Measurements from ENCODE around the gene SYTL2. TPM values are rescaled to one million over a fixed set of nuclear protein-coding genes. Genes with fewer than 3 reads are reported as not detected.

Gene SYTL2
- total RNA-seq, 8 experiments from 2014 or later: 2.5 to 79.6 (median 19.3) TPM

DNA sequence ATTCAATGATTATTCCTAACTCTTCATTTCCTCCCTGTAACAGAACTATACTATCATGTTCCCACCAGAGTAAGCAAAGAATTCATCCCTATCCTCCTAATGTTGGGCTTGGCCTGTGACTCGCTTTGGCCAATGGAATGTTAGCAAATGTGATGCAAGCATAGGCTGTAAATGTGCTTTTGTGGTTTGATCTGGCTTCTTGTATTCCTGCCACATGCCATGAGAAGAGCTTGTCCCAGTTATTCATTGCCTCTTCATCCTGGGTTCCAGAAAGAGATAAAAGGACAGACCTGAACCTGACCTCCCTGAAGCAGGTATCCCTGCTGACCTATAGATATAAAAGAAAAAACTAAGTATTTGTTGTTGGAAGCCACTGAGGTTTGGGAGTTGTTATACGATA is 51.0 kb downstream of the SYTL2 start:
- in situ Hi-C loops (cut with MboI; ENCODE audit: low pct_unique_long_range_greater_than_20kb in 2 of 9, low sequenced_read_pairs in 9 of 9, unreplicated experiment in 9 of 9): no loop called here

GRCh38 chr11:85758480-85759039 is 52.4 kb downstream of the SYTL2 start:
- no peak for ATAC-seq (replicated peaks in 6 of 8)
- WGBS, 10 experiments: 83 to 100% (median 100%) methylated on average over 1 of the region's 1 CpG; no CpG with 5 or more reads in 5 of the 10 experiments
- H3K4me3 ChIP-seq: no peak overlapping the region
- H3K27ac ChIP-seq: no peak overlapping the region
- H3K4me1 ChIP-seq (replicated peaks in 1 of 2): no peaks in the 10 kb centered on the region
- in situ Hi-C loops (cut with MboI; ENCODE audit: low pct_unique_long_range_greater_than_20kb in 2 of 9, low sequenced_read_pairs in 9 of 9, unreplicated experiment in 9 of 9): no loop called here

More for the DNA sequence above, 51.0 kb downstream of the SYTL2 start:
- peak in 3 of 8 experiments; percentile 36 to 84 (median 75) for ATAC-seq (replicated peaks in 6 of 8)
- Histone ChIP-seq H3K4me1 (replicated peaks in 1 of 2) (no peaks in the 10 kb centered on the region), H3K27ac (no peak overlapping the region), H3K4me3 (no peak overlapping the region)
- 69 to 100% (median 88%) methylated on average over 1 to 2 of the region's 2 CpGs; no CpG with 5 or more reads in 2 of the 10 experiments for WGBS, 10 experiments

DNA sequence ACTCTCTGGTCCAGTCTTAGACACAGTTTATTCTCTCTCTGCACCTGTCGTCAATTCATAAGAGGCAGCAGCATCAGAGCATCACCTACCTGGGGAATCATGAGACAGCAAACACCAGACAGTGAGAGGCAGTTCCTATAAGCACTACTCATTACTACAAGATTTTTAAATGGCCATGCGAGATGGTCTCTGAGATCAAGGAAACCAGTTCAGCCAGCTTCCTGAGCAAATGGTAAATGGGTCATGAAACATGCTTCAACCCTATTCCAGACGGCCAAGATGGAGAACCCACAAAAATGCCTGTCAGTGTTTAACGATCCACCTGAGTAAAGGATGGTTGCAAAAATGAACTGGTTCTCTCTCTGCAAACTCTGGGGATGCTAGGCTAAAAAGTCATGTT is 52.9 kb downstream of the SYTL2 start:
- ATAC-seq (replicated peaks in 6 of 8): no peak
- WGBS, 10 experiments: 83 to 100% (median 87%) methylated on average over 1 to 4 of the region's 4 CpGs; no CpG with 5 or more reads in 3 of the 10 experiments
- Histone ChIP-seq H3K4me3 (no peak overlapping the region), H3K27ac (no peak overlapping the region), H3K4me1 (replicated peaks in 1 of 2) (no peaks in the 10 kb centered on the region)
- in situ Hi-C loops (cut with MboI; ENCODE audit: low pct_unique_long_range_greater_than_20kb in 2 of 9, low sequenced_read_pairs in 9 of 9, unreplicated experiment in 9 of 9): no loop called here

- 67 to 100% (median 93%) methylated on average over 1 to 6 of the region's 6 CpGs for WGBS, 10 experiments
- Histone ChIP-seq H3K4me3 (no peak overlapping the region), H3K4me1 (replicated peaks in 1 of 2) (no peaks in the 10 kb centered on the region), H3K27ac (no peak overlapping the region)
- no peak for ATAC-seq (replicated peaks in 6 of 8)
- in situ Hi-C loops (cut with MboI; ENCODE audit: low pct_unique_long_range_greater_than_20kb in 2 of 9, low sequenced_read_pairs in 9 of 9, unreplicated experiment in 9 of 9): no loop called here
These were observed 54.3 kb downstream of the SYTL2 start for GRCh38 chr11:85756401-85757200.

DNA sequence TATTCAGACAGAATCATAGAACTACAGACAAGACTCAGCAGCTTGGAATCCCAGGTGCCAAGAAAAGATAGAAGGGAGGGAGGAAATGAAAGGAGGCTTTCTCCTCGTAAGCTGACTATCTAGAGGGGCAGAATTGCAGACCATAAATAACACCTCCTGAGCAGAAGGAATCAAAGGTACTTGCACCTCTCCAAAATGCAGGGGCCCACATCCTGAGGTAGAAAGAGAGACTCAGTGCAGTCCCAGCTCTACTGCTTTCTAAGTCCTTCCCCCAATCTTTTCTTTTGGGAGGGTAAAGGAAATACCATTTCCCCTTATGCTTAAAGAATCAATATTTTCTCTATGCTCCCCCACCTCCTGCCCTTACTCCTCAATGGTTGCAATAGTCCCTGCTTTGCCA is 55.2 kb downstream of the SYTL2 start:
- in situ Hi-C loops (cut with MboI; ENCODE audit: low pct_unique_long_range_greater_than_20kb in 2 of 9, low sequenced_read_pairs in 9 of 9, unreplicated experiment in 9 of 9): no loop called here
- H3K27ac ChIP-seq: no peak overlapping the region
- no peak for ATAC-seq (replicated peaks in 6 of 8)
- no peaks in the 10 kb centered on the region for H3K4me1 ChIP-seq (replicated peaks in 1 of 2)
- no peak overlapping the region for H3K4me3 ChIP-seq
- WGBS, 10 experiments: 33 to 80% (median 71%) methylated on average over 1 of the region's 1 CpG; no CpG with 5 or more reads in 3 of the 10 experiments

GRCh38 chr11:85755285-85755684 is 55.7 kb downstream of the SYTL2 start:
- 40 to 100% (median 86%) methylated on average over 1 to 2 of the region's 2 CpGs; no CpG with 5 or more reads in 4 of the 10 experiments for WGBS, 10 experiments
- in situ Hi-C loops (cut with MboI; ENCODE audit: low pct_unique_long_range_greater_than_20kb in 2 of 9, low sequenced_read_pairs in 9 of 9, unreplicated experiment in 9 of 9): no loop called here
- Histone ChIP-seq H3K27ac (no peak overlapping the region), H3K4me3 (no peak overlapping the region), H3K4me1 (replicated peaks in 1 of 2) (no peaks in the 10 kb centered on the region)
- ATAC-seq (replicated peaks in 6 of 8): no peak

- no peak overlapping the region for H3K27ac ChIP-seq
- no peak overlapping the region for H3K4me3 ChIP-seq
- in situ Hi-C loops (cut with MboI; ENCODE audit: low pct_unique_long_range_greater_than_20kb in 2 of 9, low sequenced_read_pairs in 9 of 9, unreplicated experiment in 9 of 9): no loop called here
- ATAC-seq (replicated peaks in 6 of 8): no peak
- no peaks in the 10 kb centered on the region for H3K4me1 ChIP-seq (replicated peaks in 1 of 2)
- 69 to 100% (median 92%) methylated on average over 1 to 6 of the region's 7 CpGs; no CpG with 5 or more reads in 2 of the 10 experiments for WGBS, 10 experiments
These were observed 57.9 kb downstream of the SYTL2 start for GRCh38 chr11:85752890-85753581.

GRCh38 chr11:85752201-85752889 is 58.6 kb downstream of the SYTL2 start:
- in situ Hi-C loops (cut with MboI; ENCODE audit: low pct_unique_long_range_greater_than_20kb in 2 of 9, low sequenced_read_pairs in 9 of 9, unreplicated experiment in 9 of 9): no loop called here
- ATAC-seq (replicated peaks in 6 of 8): no peak
- WGBS, 10 experiments: 0 to 100% (median 82%) methylated on average over 1 to 4 of the region's 4 CpGs; no CpG with 5 or more reads in 1 of the 10 experiments

DNA sequence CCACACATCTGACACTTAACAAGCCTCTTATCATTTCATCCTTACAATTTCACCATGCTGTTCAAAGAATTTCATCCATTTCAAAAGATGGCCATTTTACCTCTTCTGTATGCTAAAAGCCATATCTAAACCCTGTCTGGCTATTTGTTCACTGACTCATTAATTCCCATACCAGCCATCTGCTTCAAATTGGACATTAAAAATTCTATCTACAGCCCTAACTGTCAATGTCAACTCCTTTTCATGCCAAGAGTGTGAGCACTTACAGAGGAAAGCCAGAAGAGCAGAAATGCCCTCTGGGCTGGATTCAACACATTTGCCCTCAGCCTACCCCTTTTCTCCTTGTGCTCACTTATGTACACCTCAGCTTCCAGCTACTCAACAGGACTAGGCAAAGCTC is 59.2 kb downstream of the SYTL2 start:
- no peak for ATAC-seq (replicated peaks in 6 of 8)
- in situ Hi-C loops (cut with MboI; ENCODE audit: low pct_unique_long_range_greater_than_20kb in 2 of 9, low sequenced_read_pairs in 9 of 9, unreplicated experiment in 9 of 9): no loop called here
- H3K27ac ChIP-seq: no peak overlapping the region
- no peak overlapping the region for H3K4me3 ChIP-seq
- H3K4me1 ChIP-seq (replicated peaks in 1 of 2): no peaks in the 10 kb centered on the region

More at GRCh38 chr11:85752201-85752889, 58.6 kb downstream of the SYTL2 start:
- Histone ChIP-seq H3K27ac (no peak overlapping the region), H3K4me1 (replicated peaks in 1 of 2) (no peaks in the 10 kb centered on the region), H3K4me3 (no peak overlapping the region)

GRCh38 chr11:85750646-85751045 is 60.3 kb downstream of the SYTL2 start:
- in situ Hi-C loops (cut with MboI; ENCODE audit: low pct_unique_long_range_greater_than_20kb in 2 of 9, low sequenced_read_pairs in 9 of 9, unreplicated experiment in 9 of 9): no loop called here
- 60 to 100% (median 95%) methylated on average over 1 to 3 of the region's 3 CpGs; no CpG with 5 or more reads in 2 of the 10 experiments for WGBS, 10 experiments
- ATAC-seq (replicated peaks in 6 of 8): no peak
- H3K4me3 ChIP-seq: no peak overlapping the region
- H3K4me1 ChIP-seq (replicated peaks in 1 of 2): no peaks in the 10 kb centered on the region
- H3K27ac ChIP-seq: no peak overlapping the region

- 83 to 100% (median 90%) methylated on average over 1 to 2 of the region's 2 CpGs; no CpG with 5 or more reads in 7 of the 10 experiments for WGBS, 10 experiments
- H3K27ac ChIP-seq: no peak overlapping the region
- no peaks in the 10 kb centered on the region for H3K4me1 ChIP-seq (replicated peaks in 1 of 2)
- no peak for ATAC-seq (replicated peaks in 6 of 8)
- H3K4me3 ChIP-seq: no peak overlapping the region
- in situ Hi-C loops (cut with MboI; ENCODE audit: low pct_unique_long_range_greater_than_20kb in 2 of 9, low sequenced_read_pairs in 9 of 9, unreplicated experiment in 9 of 9): no loop called here
These were observed 61.1 kb downstream of the SYTL2 start for GRCh38 chr11:85749884-85750283.

DNA sequence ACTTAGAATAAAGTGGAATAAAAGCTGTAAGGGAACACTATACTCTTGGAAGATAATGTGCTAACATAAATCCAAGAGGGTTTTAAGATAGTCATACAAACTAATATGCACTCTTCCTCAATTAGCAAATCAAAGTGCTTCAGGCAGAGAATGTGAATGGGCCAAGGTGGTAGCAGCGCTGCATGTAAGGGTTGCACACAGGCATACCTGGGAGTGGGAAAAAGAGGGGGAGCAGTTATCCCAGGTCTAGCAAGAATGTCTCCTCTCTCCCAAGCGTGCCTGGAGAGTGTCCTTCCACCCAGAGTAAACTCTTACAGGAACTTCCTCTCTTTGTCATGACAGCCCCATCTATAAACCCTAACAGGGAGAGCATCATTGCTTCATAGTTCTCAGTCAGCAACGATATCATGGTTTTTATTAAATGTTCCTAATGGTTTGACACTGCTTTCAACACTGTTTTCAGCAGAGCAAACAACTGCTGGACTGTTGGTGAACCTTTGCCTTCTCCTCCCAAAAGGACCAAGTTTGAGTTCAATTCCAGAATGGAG is 61.6 kb downstream of the SYTL2 start:
- peak in 1 of 8 experiments; percentile 16 for ATAC-seq (replicated peaks in 6 of 8)
- H3K27ac ChIP-seq: no peak overlapping the region
- 70 to 100% (median 90%) methylated on average over 1 to 3 of the region's 3 CpGs; no CpG with 5 or more reads in 3 of the 10 experiments for WGBS, 10 experiments
- in situ Hi-C loops (cut with MboI; ENCODE audit: low pct_unique_long_range_greater_than_20kb in 2 of 9, low sequenced_read_pairs in 9 of 9, unreplicated experiment in 9 of 9): no loop called here
- no peaks in the 10 kb centered on the region for H3K4me1 ChIP-seq (replicated peaks in 1 of 2)
- H3K4me3 ChIP-seq: no peak overlapping the region
